ENCODE measurements around the gene TTLL8. TPM values are rescaled to one million over a fixed set of nuclear protein-coding genes. Genes with fewer than 3 reads are reported as not detected.
A peak's percentile ranks its signal among the peaks of the same experiment; 100 is the strongest.

Gene TTLL8
- total and polyA plus RNA-seq, 2 donors (not counting 1 experiment from before 2014, with no cell fraction given) = not detected

DNA sequence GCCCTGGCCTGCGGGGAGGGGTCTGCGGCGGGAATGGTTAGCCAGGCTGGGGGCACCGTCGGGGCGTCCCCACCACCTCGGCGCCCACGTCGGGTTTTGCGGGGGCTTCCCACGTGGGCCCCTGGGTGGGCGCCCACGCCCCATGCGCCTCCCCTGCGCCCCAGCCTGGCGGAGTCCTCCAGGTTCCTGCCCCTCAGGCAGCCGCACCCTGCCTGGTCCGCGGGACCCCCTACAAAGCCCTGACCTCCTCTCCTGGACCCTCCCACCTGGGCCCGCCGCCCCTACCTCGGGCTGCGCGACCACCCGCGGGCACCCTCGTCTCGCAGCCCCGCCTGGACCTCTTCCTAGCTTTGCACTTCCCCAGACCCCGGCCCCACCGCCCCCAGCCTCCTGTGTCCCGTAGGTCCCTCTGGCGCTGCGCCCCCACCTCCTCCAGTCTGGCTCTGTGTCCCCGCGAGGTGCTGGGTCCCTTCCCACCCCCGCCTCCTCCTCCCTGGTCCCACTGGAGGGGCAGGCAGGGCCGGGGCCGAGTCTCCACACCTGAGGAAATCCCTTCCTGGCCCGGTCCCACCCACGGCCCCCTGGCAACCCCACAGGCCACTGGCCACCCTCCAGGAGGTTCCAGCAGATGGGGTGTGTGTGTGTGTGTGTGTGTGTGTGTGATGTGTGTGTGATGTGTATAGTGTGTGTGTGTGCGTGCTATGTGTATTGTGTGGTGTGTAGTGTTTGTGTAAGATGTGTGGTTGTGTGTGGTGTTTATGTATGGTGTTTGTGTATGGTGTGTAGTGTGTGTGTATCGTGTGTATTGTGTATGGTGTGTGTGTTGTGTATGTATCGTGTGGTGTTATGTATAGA is 85.7 kb downstream of the TTLL8 start:
- H3K79me2 ChIP-seq (ENCODE audit: control insufficient read depth, insufficient read depth, low read length) = no peaks in the 10 kb centered on the region
- no peaks in the 10 kb centered on the region for H4K20me1 ChIP-seq (ENCODE audit: control insufficient read depth, extremely low read depth, insufficient read depth, low read length)
- TF ChIP-seq, protein P1, sequence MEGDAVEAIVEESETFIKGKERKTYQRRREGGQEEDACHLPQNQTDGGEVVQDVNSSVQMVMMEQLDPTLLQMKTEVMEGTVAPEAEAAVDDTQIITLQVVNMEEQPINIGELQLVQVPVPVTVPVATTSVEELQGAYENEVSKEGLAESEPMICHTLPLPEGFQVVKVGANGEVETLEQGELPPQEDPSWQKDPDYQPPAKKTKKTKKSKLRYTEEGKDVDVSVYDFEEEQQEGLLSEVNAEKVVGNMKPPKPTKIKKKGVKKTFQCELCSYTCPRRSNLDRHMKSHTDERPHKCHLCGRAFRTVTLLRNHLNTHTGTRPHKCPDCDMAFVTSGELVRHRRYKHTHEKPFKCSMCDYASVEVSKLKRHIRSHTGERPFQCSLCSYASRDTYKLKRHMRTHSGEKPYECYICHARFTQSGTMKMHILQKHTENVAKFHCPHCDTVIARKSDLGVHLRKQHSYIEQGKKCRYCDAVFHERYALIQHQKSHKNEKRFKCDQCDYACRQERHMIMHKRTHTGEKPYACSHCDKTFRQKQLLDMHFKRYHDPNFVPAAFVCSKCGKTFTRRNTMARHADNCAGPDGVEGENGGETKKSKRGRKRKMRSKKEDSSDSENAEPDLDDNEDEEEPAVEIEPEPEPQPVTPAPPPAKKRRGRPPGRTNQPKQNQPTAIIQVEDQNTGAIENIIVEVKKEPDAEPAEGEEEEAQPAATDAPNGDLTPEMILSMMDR (conservative IDR thresholded peaks at IDR 0.05 in 1 of 2, IDR thresholded peaks at IDR 0.05 in 1 of 2; ENCODE audit: low read depth in 1 of 2, low read length in 2 of 2) = no peak
- no peak for TF ChIP-seq EZH2 (IDR thresholded peaks at IDR 0.05; ENCODE audit: low read length, missing control alignments)
- peak overlapping the region; percentile 90 for H3K4me2 ChIP-seq (ENCODE audit: extremely low read depth, insufficient read depth, low read length)
- no peak overlapping the region for H3K9ac ChIP-seq (ENCODE audit: insufficient read depth, low read length)
- H3K9me3 ChIP-seq (ENCODE audit: control insufficient read depth, insufficient read depth, low read depth, low read length) = no peaks in the 10 kb centered on the region
- no peaks in the 10 kb centered on the region for H3K27me3 ChIP-seq (ENCODE audit: control insufficient read depth, insufficient read depth, low read length)
- no peaks in the 10 kb centered on the region for H3K36me3 ChIP-seq (ENCODE audit: control insufficient read depth, insufficient read depth, low read length)
- H3K27ac ChIP-seq (ENCODE audit: insufficient read depth, low read length) = no peak overlapping the region
- DNase-seq (ENCODE audit: low read depth in 2 of 2) = no peak
- peaks cover 15% of the 10 kb centered on the region for H3K4me1 ChIP-seq (ENCODE audit: control insufficient read depth, extremely low read depth, insufficient read depth, low read length)
- H2AFZ ChIP-seq (ENCODE audit: low read length) = no peak overlapping the region
- peak overlapping the region in 1 of 4 experiments; percentile 64 for H3K4me3 ChIP-seq (replicated peaks in 1 of 4; ENCODE audit: control extremely low read depth in 1 of 4, insufficient read depth in 1 of 4, low read depth in 3 of 4, low read length in 4 of 4)

DNA sequence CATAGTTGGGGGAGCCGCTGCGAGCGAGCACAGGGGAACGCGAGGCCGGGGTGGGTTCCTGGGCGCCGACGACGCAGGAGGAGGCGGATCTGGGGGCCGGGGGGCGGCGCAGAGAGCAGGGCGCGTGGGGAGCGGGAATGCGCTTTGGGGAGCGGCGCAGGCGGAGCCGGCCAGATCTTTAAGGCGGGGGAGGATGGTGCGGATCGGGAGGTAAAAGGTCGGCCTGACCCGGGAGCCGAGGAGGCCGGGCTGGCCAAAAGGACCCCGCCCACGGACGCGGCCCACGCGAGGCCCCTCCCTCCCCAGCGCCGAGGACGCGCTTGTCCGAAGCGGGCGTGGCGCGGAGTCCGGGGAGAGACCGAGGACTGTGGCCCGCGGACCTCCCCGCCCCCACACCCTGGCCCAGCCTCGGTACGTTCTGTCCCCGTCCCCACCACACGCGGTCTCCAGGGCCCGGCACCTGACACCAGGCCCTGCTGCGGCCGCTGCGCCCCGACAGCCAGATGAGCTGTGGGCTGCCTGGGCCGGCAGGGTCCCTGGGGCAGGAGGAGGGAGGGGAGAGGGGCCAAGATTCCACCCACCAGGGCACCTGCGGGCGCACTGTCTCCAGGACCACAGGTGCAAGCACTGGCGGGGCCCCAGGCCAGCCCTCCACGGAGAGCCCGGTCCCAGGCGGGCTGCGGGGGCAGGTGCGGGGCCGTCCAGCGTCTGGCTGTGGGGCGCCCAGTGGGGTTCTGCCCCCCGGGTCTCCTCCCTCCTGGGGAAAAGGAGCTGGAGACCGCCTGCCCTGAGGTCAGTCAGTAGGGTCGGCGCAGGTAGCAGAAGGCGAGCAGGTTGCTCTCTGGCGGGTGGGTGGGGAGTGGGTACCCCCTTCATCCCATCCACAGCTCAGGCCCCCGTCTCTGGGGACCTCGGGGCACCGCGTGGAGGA is 86.6 kb downstream of the TTLL8 start:
- no peaks in the 10 kb centered on the region for H3K36me3 ChIP-seq (ENCODE audit: control insufficient read depth, insufficient read depth, low read length)
- H3K4me3 ChIP-seq (replicated peaks in 1 of 4; ENCODE audit: control extremely low read depth in 1 of 4, insufficient read depth in 1 of 4, low read depth in 3 of 4, low read length in 4 of 4) = peak overlapping the region; percentile 12 to 64 (median 44)
- H3K9me3 ChIP-seq (ENCODE audit: control insufficient read depth, insufficient read depth, low read depth, low read length) = no peaks in the 10 kb centered on the region
- H3K9ac ChIP-seq (ENCODE audit: insufficient read depth, low read length) = peak overlapping the region; percentile 72
- H3K27ac ChIP-seq (ENCODE audit: insufficient read depth, low read length) = peak overlapping the region; percentile 91
- no peaks in the 10 kb centered on the region for H3K79me2 ChIP-seq (ENCODE audit: control insufficient read depth, insufficient read depth, low read length)
- H3K4me2 ChIP-seq (ENCODE audit: extremely low read depth, insufficient read depth, low read length) = peak overlapping the region; percentile 90
- peaks cover 24% of the 10 kb centered on the region for H3K4me1 ChIP-seq (ENCODE audit: control insufficient read depth, extremely low read depth, insufficient read depth, low read length)
- TF ChIP-seq EZH2 (IDR thresholded peaks at IDR 0.05; ENCODE audit: low read length, missing control alignments) = no peak
- TF ChIP-seq, protein P1 (conservative IDR thresholded peaks at IDR 0.05 in 1 of 2, IDR thresholded peaks at IDR 0.05 in 1 of 2; ENCODE audit: low read depth in 1 of 2, low read length in 2 of 2) = no peak
- H4K20me1 ChIP-seq (ENCODE audit: control insufficient read depth, extremely low read depth, insufficient read depth, low read length) = no peaks in the 10 kb centered on the region
- no peak overlapping the region for H2AFZ ChIP-seq (ENCODE audit: low read length)
- H3K27me3 ChIP-seq (ENCODE audit: control insufficient read depth, insufficient read depth, low read length) = no peaks in the 10 kb centered on the region
- DNase-seq (ENCODE audit: low read depth in 2 of 2) = peak; percentile 24 to 72

All from fibroblast of lung (primary cell).